HG02763 (cell line): ENCODE data around the gene IL13.

ENCODE experiments used
- ATAC-seq: cut with Tn5 transposase; IDR thresholded peaks from one replicate; pipeline ENCODE4 v1.9.1; 2021; ENCODE audit warnings: mild to moderate bottlenecking, moderate library complexity; ENCODE audit not compliant: unreplicated experiment

Gene IL13

GRCh38 chr5:132655821-132656773, 1.9 kb upstream of the IL13 start:
- no peak for ATAC-seq

- ATAC-seq: no peak
These were observed 1.1 kb upstream of the IL13 start for GRCh38 chr5:132656774-132657355.

GRCh38 chr5:132658381-132659302, 669 bp downstream of the IL13 start:
- ATAC-seq: no peak

- no peak for ATAC-seq
These were observed 1.9 kb downstream of the IL13 start for GRCh38 chr5:132659598-132660493.

GRCh38 chr5:132661231-132662003, 3.4 kb downstream of the IL13 start:
- ATAC-seq: no peak

- no peak for ATAC-seq
These were observed 4.0 kb downstream of the IL13 start for GRCh38 chr5:132662004-132662401.

GRCh38 chr5:132662925-132663770, 5.2 kb downstream of the IL13 start:
- peak; percentile 59 for ATAC-seq

- peak; percentile 37 for ATAC-seq
These were observed 6.1 kb downstream of the IL13 start for GRCh38 chr5:132663771-132664695.

GRCh38 chr5:132664696-132665209, 6.8 kb downstream of the IL13 start:
- ATAC-seq: no peak

GRCh38 chr5:132665574-132666080, 7.7 kb downstream of the IL13 start:
- no peak for ATAC-seq

GRCh38 chr5:132666310-132667123, 8.5 kb downstream of the IL13 start:
- ATAC-seq: no peak

GRCh38 chr5:132667309-132667708, 9.3 kb downstream of the IL13 start:
- ATAC-seq: no peak

GRCh38 chr5:132667761-132668705, 10.1 kb downstream of the IL13 start:
- no peak for ATAC-seq

GRCh38 chr5:132668706-132669454, 10.9 kb downstream of the IL13 start:
- ATAC-seq: no peak
